SU-DHL-6 (cell line): ENCODE data around the gene PM20D1.

Experiments
- H2AFZ ChIP-seq: fragments of 200-600 bp; sonication (generic); 2 replicates; pipeline ENCODE4 v1.6.1; 2014; ENCODE audit warnings: low read depth, mild to moderate bottlenecking, moderate library complexity, mixed read lengths, antibody characterized with exemption, low read length; ENCODE audit not compliant: severe bottlenecking
- H3F3A ChIP-seq: fragments of 200-600 bp; shearing (Covaris generic); 2 replicates; pipeline ENCODE4 v1.6.0; 2016; ENCODE audit warnings: antibody characterized with exemption, mild to moderate bottlenecking; ENCODE audit not compliant: insufficient read depth
- H3K27ac ChIP-seq: fragments of 200-600 bp; sonication (generic); 2 replicates; pipeline ENCODE4 v1.5.1; 2016; ENCODE audit warnings: low read depth, mild to moderate bottlenecking, low read length, moderate library complexity, mixed read lengths
- H3K27me3 ChIP-seq: fragments of 200-600 bp; sonication (generic), shearing (Covaris generic); 2 replicates; pipeline ENCODE4 v1.6.0; 2014; ENCODE audit warnings: mild to moderate bottlenecking, low read length
- H3K36me3 ChIP-seq: fragments of 200-600 bp; sonication (generic); 2 replicates; pipeline ENCODE4 v1.6.1; 2014; ENCODE audit warnings: mild to moderate bottlenecking, low read length, mixed read lengths
- H3K4me2 ChIP-seq: fragments of 300-600, 200-600 bp; shearing (Covaris generic), sonication (generic); 2 replicates; pipeline ENCODE4 v1.6.0; 2014; ENCODE audit warnings: low read length, low read depth, mild to moderate bottlenecking; ENCODE audit not compliant: poor library complexity, severe bottlenecking
- H3K4me3 ChIP-seq: fragments of 200-600 bp; sonication (generic); 2 replicates; pipeline ENCODE4 v1.5.1; 2014; ENCODE audit warnings: antibody characterized with exemption, low read length, mild to moderate bottlenecking, mixed read lengths; ENCODE audit not compliant: insufficient read depth, poor library complexity, severe bottlenecking
- H3K79me2 ChIP-seq: fragments of 200-600 bp; sonication (generic); 2 replicates; pipeline ENCODE4 v1.6.1; 2014; ENCODE audit warnings: mild to moderate bottlenecking, low read length, moderate library complexity; ENCODE audit not compliant: insufficient read depth
- H3K9ac ChIP-seq: fragments of 200-600 bp; sonication (generic); 2 replicates; pipeline ENCODE4 v1.7.0; 2014; ENCODE audit warnings: mild to moderate bottlenecking, low read length
- H3K9me2 ChIP-seq: fragments of 200-600 bp; sonication (generic); replicated peaks from 2 replicates; pipeline ENCODE4 v1.6.1; 2014; ENCODE audit warnings: low read length; ENCODE audit not compliant: insufficient read depth
- H3K9me3 ChIP-seq: fragments of 200-600 bp; sonication (generic); 2 replicates; pipeline ENCODE4 v1.6.1; 2014; ENCODE audit warnings: low read length, mixed read lengths; ENCODE audit not compliant: insufficient read depth
- H4K20me1 ChIP-seq: fragments of 200-600 bp; sonication (generic); 2 replicates; pipeline ENCODE4 v1.6.1; 2014; ENCODE audit warnings: low read depth, mild to moderate bottlenecking, antibody characterized with exemption, low read length, moderate library complexity, mixed read lengths
- EZH2phosphoT487 ChIP-seq: fragments of 200-600 bp; sonication (generic), shearing (Covaris generic); conservative IDR thresholded peaks from 2 replicates; pipeline ENCODE4 v1.6.1; 2018; ENCODE audit warnings: mild to moderate bottlenecking, antibody characterized with exemption, low read length, moderate library complexity, mixed read lengths
- TF ChIP-seq, protein P1 (sequence below): fragments of 200-600 bp; sonication (generic); IDR thresholded peaks from one replicate; pipeline ENCODE4 v1.5.1; 2017; ENCODE audit warnings: antibody characterized with exemption, mild to moderate bottlenecking, low read length, moderate library complexity; ENCODE audit not compliant: insufficient read depth, poor library complexity, severe bottlenecking

The PM20D1 gene

GRCh38 chr1:205798577-205798976, 51.4 kb downstream of the PM20D1 start:
- H3K9me2 ChIP-seq: no peaks in the 10 kb centered on the region
- H4K20me1 ChIP-seq: no peaks in the 10 kb centered on the region
- H3K9ac ChIP-seq: no peak overlapping the region
- peaks cover 3% of the 10 kb centered on the region; the same call in 1 of the 2 replicates for H3F3A ChIP-seq
- H3K27me3 ChIP-seq: no peaks in the 10 kb centered on the region
- H3K79me2 ChIP-seq: peaks cover 8% of the 10 kb centered on the region
- no peak overlapping the region for H3K4me2 ChIP-seq
- no peak for TF ChIP-seq EZH2phosphoT487
- TF ChIP-seq, protein P1, sequence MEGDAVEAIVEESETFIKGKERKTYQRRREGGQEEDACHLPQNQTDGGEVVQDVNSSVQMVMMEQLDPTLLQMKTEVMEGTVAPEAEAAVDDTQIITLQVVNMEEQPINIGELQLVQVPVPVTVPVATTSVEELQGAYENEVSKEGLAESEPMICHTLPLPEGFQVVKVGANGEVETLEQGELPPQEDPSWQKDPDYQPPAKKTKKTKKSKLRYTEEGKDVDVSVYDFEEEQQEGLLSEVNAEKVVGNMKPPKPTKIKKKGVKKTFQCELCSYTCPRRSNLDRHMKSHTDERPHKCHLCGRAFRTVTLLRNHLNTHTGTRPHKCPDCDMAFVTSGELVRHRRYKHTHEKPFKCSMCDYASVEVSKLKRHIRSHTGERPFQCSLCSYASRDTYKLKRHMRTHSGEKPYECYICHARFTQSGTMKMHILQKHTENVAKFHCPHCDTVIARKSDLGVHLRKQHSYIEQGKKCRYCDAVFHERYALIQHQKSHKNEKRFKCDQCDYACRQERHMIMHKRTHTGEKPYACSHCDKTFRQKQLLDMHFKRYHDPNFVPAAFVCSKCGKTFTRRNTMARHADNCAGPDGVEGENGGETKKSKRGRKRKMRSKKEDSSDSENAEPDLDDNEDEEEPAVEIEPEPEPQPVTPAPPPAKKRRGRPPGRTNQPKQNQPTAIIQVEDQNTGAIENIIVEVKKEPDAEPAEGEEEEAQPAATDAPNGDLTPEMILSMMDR: no peak
- H3K36me3 ChIP-seq: no peaks in the 10 kb centered on the region
- H2AFZ ChIP-seq: no peak overlapping the region
- no peak overlapping the region for H3K27ac ChIP-seq
- H3K4me3 ChIP-seq: no peak overlapping the region
- H3K9me3 ChIP-seq: no peaks in the 10 kb centered on the region

GRCh38 chr1:205797168-205797567, 52.8 kb downstream of the PM20D1 start:
- no peak overlapping the region for H2AFZ ChIP-seq
- no peak overlapping the region for H3K9ac ChIP-seq
- peaks cover 3% of the 10 kb centered on the region; the same call in 1 of the 2 replicates for H3F3A ChIP-seq
- H3K79me2 ChIP-seq: no peaks in the 10 kb centered on the region; the same call in 1 of the 2 replicates
- no peaks in the 10 kb centered on the region for H3K9me3 ChIP-seq
- H3K4me3 ChIP-seq: no peak overlapping the region
- no peaks in the 10 kb centered on the region for H4K20me1 ChIP-seq
- H3K9me2 ChIP-seq: no peaks in the 10 kb centered on the region
- no peak overlapping the region for H3K4me2 ChIP-seq
- H3K27me3 ChIP-seq: no peaks in the 10 kb centered on the region
- no peak overlapping the region for H3K27ac ChIP-seq
- no peaks in the 10 kb centered on the region for H3K36me3 ChIP-seq
- TF ChIP-seq, protein P1: no peak
- no peak for TF ChIP-seq EZH2phosphoT487

GRCh38 chr1:205794011-205794730, 55.8 kb downstream of the PM20D1 start:
- no peaks in the 10 kb centered on the region for H3K9me2 ChIP-seq
- H3K79me2 ChIP-seq: no peaks in the 10 kb centered on the region
- peak overlapping the region; percentile 30; the same call in 1 of the 2 replicates for H3K9ac ChIP-seq
- no peaks in the 10 kb centered on the region for H3K9me3 ChIP-seq
- H3K27ac ChIP-seq: peak overlapping the region; percentile 77
- H3K36me3 ChIP-seq: peaks cover 3% of the 10 kb centered on the region; the same call in 1 of the 2 replicates
- peaks cover 3% of the 10 kb centered on the region; the same call in 1 of the 2 replicates for H3F3A ChIP-seq
- H3K4me3 ChIP-seq: peak overlapping the region; percentile 4
- peak overlapping the region; percentile 54 for H3K4me2 ChIP-seq
- no peak overlapping the region for H2AFZ ChIP-seq
- TF ChIP-seq EZH2phosphoT487: no peak
- TF ChIP-seq, protein P1: no peak
- no peaks in the 10 kb centered on the region for H3K27me3 ChIP-seq
- H4K20me1 ChIP-seq: no peaks in the 10 kb centered on the region
